Measurements from ENCODE around the gene TRIO. TPM values are rescaled to one million over a fixed set of nuclear protein-coding genes. Genes with fewer than 3 reads are reported as not detected.

Gene TRIO
- polyA plus RNA-seq, 1 of the 3 experiments (the other 2 are of a cell fraction): 229 TPM

- Histone ChIP-seq H2AFZ (ENCODE audit: low read depth) (no peak overlapping the region), H3K4me3 (ENCODE audit: low read depth in 2 of 2, low read length in 1 of 2) (no peak overlapping the region), H4K20me1 (ENCODE audit: insufficient read depth) (peaks cover 34% of the 10 kb centered on the region), H3K4me1 (ENCODE audit: control insufficient read depth in 1 of 2, insufficient read depth in 2 of 2, low read depth in 1 of 2, low read length in 1 of 2) (peaks cover 59% of the 10 kb centered on the region in 2 experiments; a peak in 3 of 4 replicates), H3K27ac (ENCODE audit: low read depth in 2 of 2, low read length in 1 of 2) (peak overlapping the region in 1 of 2 experiments; percentile 96), H3K9me2 (no peaks in the 10 kb centered on the region), H3K36me3 (replicated peaks in 1 of 2; ENCODE audit: control insufficient read depth in 1 of 2, insufficient read depth in 2 of 2, low read length in 1 of 2) (no peaks in the 10 kb centered on the region), H3F3A (replicated peaks; ENCODE audit: insufficient read depth) (peaks cover 60% of the 10 kb centered on the region), H3K9ac (no peak overlapping the region), H3K9me3 (no peaks in the 10 kb centered on the region), H3K79me2 (ENCODE audit: insufficient read depth) (peaks cover 98% of the 10 kb centered on the region), H3K27me3 (ENCODE audit: insufficient read depth) (no peaks in the 10 kb centered on the region), H3K4me2 (0 out of 2 replicates have a peak overlapping the region, but pooled peaks have one; percentile 1)
- ChIA-PET POLR2A (no interaction called here), CTCF (interaction anchor here (1.0 kb wide), 1 partner anchor 15 kb away, joined by 3 read pairs; no protein-coding TSS in a partner anchor)
- DNase-seq: no peak
- no peak for TF ChIP-seq RFX5 (IDR thresholded peaks at IDR 0.05; ENCODE audit: low read length)
- TF ChIP-seq MEF2A (IDR thresholded peaks at IDR 0.05; ENCODE audit: borderline replicate concordance, low read depth): no peak
- TF ChIP-seq USF1 (IDR thresholded peaks at IDR 0.05; ENCODE audit: borderline replicate concordance, low read depth): no peak
- no peak for TF ChIP-seq RAD21 (IDR thresholded peaks at IDR 0.05; ENCODE audit: low read length)
- no peak for TF ChIP-seq GATA2 (CRISPR knock-in tag; IDR thresholded peaks at IDR 0.05)
- no peak for TF ChIP-seq EP300 (IDR thresholded peaks at IDR 0.05; ENCODE audit: borderline replicate concordance in 1 of 2, low read depth in 1 of 2, low read length in 1 of 2)
- TF ChIP-seq ZBTB33 (IDR thresholded peaks at IDR 0.05; ENCODE audit: borderline replicate concordance, low read depth): no peak
- no peak for TF ChIP-seq USF2 (IDR thresholded peaks at IDR 0.05; ENCODE audit: borderline replicate concordance, low read depth, low read length)
- 100% methylated on average over 1 of the region's 1 CpG for WGBS (ENCODE audit: low lambda C conversion rate)
Measured at GRCh38 chr5:14263113-14263512, 120.0 kb downstream of the TRIO start.

- peaks cover 64% of the 10 kb centered on the region for H3F3A ChIP-seq (replicated peaks; ENCODE audit: insufficient read depth)
- H3K27ac ChIP-seq (ENCODE audit: low read depth in 2 of 2, low read length in 1 of 2): peak overlapping the region in 1 of 2 experiments; percentile 96; a peak in 3 of 4 replicates
- H3K79me2 ChIP-seq (ENCODE audit: insufficient read depth): peaks cover 98% of the 10 kb centered on the region
- 0 out of 2 replicates have a peak overlapping the region, but pooled peaks have one; percentile 1 for H3K4me2 ChIP-seq
- H2AFZ ChIP-seq (ENCODE audit: low read depth): no peak overlapping the region
- H3K36me3 ChIP-seq (replicated peaks in 1 of 2; ENCODE audit: control insufficient read depth in 1 of 2, insufficient read depth in 2 of 2, low read length in 1 of 2): no peaks in the 10 kb centered on the region
- CTCF ChIA-PET: interaction anchor here (1.0 kb wide), 1 partner anchor 15 kb away, joined by 3 read pairs; no protein-coding TSS in a partner anchor
- POLR2A ChIA-PET: no interaction called here
- 91% methylated on average over 2 of the region's 2 CpGs for WGBS (ENCODE audit: low lambda C conversion rate)
- no peaks in the 10 kb centered on the region for H3K27me3 ChIP-seq (ENCODE audit: insufficient read depth)
- DNase-seq: no peak
- no peaks in the 10 kb centered on the region for H3K9me3 ChIP-seq
- TF ChIP-seq SIN3A (IDR thresholded peaks at IDR 0.05; ENCODE audit: borderline replicate concordance, low read depth, low read length) (no peak), YY1 (IDR thresholded peaks at IDR 0.05; ENCODE audit: low read depth) (no peak), RXRA (IDR thresholded peaks at IDR 0.05; ENCODE audit: borderline replicate concordance, low read depth) (no peak), GABPA (IDR thresholded peaks at IDR 0.05; ENCODE audit: low read depth) (no peak), CTCF (IDR thresholded peaks at IDR 0.05) (no peak), MEF2A (IDR thresholded peaks at IDR 0.05; ENCODE audit: borderline replicate concordance, low read depth) (no peak), JUND (IDR thresholded peaks at IDR 0.05) (no peak), GATA2 (CRISPR knock-in tag; IDR thresholded peaks at IDR 0.05) (no peak), USF1 (IDR thresholded peaks at IDR 0.05; ENCODE audit: borderline replicate concordance, low read depth) (no peak), ELF1 (IDR thresholded peaks at IDR 0.05) (no peak), MAX (IDR thresholded peaks at IDR 0.05; ENCODE audit: low read depth) (no peak), PBX3 (IDR thresholded peaks at IDR 0.05) (no peak), FOSL2 (IDR thresholded peaks at IDR 0.05; ENCODE audit: borderline replicate concordance, low read depth) (no peak), CHD2 (IDR thresholded peaks at IDR 0.05; ENCODE audit: low read length, partially characterized antibody) (no peak), TEAD4 (IDR thresholded peaks at IDR 0.05; ENCODE audit: borderline replicate concordance, insufficient read depth) (no peak), TCF12 (IDR thresholded peaks at IDR 0.05) (no peak)
- peaks cover 31% of the 10 kb centered on the region for H4K20me1 ChIP-seq (ENCODE audit: insufficient read depth)
- no peaks in the 10 kb centered on the region for H3K9me2 ChIP-seq
- no peak overlapping the region for H3K4me3 ChIP-seq (ENCODE audit: low read depth in 2 of 2, low read length in 1 of 2)
- peaks cover 59 to 60% of the 10 kb centered on the region in 2 experiments for H3K4me1 ChIP-seq (ENCODE audit: control insufficient read depth in 1 of 2, insufficient read depth in 2 of 2, low read depth in 1 of 2, low read length in 1 of 2)
- no peak overlapping the region; the same call in 1 of the 2 replicates for H3K9ac ChIP-seq
Measured at GRCh38 chr5:14263699-14264098, 120.6 kb downstream of the TRIO start.
